PFSK-1 (cell line): ENCODE results near the gene ARHGEF2.

ENCODE experiments used
- POLR2AphosphoS5 ChIP-seq: IDR thresholded peaks from 2 replicates; pipeline ENCODE4 v1.6.1; 2012; ENCODE audit warnings: low read depth, mild to moderate bottlenecking, control low read depth, low read length, moderate library complexity
- REST ChIP-seq, 2 experiments: IDR thresholded peaks; 2 replicates each; pipeline versions ENCODE4 v1.6.1 to v1.8.0; 2011 to 2012; ENCODE audit warnings: low read depth in 2 of 2, low read length in 2 of 2, control low read depth in 1 of 2, inconsistent platforms in 1 of 2, mild to moderate bottlenecking in 1 of 2, moderate library complexity in 1 of 2; ENCODE audit not compliant: insufficient read depth in 1 of 2
- SIN3A ChIP-seq: IDR thresholded peaks from 2 replicates; pipeline ENCODE4 v1.6.1; 2012; ENCODE audit warnings: mild to moderate bottlenecking, low read length, moderate library complexity, borderline replicate concordance; ENCODE audit not compliant: insufficient read depth
- TAF1 ChIP-seq: IDR thresholded peaks from 2 replicates; pipeline ENCODE4 v1.6.1; 2012; ENCODE audit warnings: low read length, control low read depth, borderline replicate concordance; ENCODE audit not compliant: insufficient read depth

DNA sequence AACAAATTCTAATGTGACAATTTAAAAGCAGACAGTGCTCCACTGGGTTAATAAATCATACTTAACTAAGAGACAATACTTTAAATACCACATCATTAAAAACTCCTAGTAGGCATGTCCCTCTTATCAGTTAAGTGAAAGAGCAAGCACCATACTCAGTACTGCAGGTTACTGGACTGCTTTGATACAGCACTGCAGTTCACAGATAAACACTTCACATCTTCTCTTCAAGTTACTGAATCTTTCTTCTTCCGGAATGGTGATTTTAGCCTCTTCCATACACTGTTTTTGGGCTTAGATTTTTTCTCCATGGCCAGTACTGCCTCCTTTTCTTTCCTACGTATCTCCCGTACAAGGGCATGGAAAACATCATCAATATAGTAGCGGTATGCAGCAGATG lies 78.2 kb downstream of the ARHGEF2 start:
- TF ChIP-seq SIN3A (no peak), POLR2AphosphoS5 (no peak), REST (IDR thresholded peaks at IDR 0.05; ENCODE audit: insufficient read depth in 1 of 2, low read depth in 2 of 2, low read length in 2 of 2) (no peak), TAF1 (no peak)
